GM18526 (cell line): ENCODE data around the gene TP53I11.

Experiments used
- POLR2A ChIP-seq: IDR thresholded peaks from 3 replicates; pipeline ENCODE4 v1.6.1; 2011; ENCODE audit not compliant: insufficient read length; ENCODE audit errors: extremely low read depth

Gene TP53I11

DNA sequence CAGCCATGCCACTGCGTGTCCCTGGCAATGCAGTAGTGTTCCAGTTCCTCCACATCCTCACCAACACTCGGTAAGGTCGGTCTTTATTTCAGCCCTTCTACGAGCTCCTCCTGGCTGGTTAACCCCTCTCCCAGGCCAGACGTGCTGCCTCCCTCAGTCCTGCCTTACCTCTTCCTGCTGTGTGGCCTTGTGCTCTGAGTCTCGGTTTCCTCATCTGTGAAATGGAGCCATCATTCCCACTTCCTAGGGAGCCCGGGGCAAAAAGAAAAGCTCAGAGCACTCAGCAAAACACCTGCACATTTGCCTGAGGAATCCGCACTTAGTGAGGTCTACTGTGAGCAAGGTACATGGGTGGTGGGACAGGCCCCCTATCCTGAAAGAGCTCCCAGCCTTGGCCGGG lies 9.8 kb downstream of the TP53I11 start:
- no peak for TF ChIP-seq POLR2A

DNA sequence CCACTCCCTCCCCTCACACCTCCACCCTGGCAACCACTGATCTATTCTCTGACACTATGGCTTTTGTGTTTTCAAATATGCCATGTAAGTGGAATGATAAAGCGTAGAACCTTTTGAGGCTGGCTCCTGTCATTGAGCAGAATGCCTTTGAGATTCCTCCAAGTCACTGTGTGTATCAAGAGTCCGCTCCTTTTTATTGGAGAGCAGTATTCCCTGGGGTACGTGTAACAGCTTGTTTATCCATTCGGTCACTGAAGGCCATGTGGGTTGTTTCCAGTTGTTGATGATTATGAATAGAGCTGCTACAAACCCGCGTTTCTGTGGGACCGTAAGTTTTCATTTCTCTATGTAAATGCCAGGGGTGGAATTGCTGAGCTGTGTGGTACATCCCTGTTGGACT lies 10.3 kb downstream of the TP53I11 start:
- TF ChIP-seq POLR2A = no peak

DNA sequence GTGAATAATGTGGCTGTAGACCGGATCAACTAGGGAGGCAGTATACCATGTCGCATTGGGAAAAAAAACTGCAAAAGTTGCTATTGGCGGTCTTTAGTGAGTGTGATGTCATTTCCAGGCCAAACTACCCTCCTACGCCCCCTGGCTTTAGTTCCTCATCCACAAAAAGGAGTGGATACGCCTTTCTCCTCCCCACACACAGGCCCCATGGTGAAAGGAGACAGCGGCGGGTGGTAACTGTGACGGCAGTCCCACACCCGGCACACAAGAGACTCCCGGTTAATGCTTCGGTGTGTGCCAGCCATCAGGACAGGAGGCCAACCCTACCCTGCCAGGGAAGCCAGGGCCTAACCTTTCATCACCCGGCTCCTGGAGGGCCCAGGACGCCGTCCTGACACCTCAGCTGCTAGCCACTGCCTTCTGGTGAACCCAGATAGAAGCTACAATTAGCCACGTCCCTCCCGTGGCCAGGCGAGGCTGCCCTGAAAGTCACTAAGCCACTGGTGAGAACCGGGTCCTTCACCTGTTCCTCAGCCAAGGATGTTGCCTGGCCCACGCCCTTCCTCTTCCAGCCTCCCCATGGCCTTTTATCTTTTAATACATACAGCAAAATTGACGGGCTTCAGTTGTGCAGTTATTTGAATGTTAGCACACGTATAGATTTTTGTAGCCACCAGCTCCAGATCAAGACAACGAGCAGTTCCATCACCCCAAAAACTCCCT lies 10.8 kb downstream of the TP53I11 start:
- TF ChIP-seq POLR2A = no peak

DNA sequence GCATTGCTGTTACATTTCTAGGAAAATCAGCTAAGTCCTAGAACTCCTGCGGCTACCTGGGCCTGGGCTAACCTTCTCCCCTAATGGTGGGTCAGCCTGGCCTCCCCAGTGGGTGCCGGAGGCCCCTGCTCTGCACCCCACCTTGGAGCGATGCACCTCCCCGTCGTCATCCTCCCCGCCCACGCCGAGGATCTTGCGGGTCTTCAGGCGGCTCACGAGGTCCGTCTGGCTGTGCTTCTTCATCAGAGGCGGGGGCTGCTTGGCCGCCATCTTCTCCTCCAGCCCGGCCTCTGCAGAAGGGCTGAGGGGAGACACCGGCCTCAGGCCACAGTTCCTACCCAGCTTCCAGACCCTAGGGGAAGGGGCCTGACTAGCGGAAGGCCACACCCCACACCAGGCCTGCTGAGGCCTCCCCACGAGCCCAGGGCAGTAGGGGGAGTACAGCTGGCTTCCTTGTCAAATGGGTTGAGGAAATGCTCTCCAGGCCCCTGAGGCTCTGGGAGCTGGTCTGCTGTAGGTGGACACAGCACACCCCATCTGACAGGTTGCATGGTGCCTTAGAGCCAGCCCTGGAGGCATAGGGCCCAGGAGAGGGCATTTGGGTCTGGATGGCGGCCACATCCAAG lies 12.5 kb downstream of the TP53I11 start:
- TF ChIP-seq POLR2A = no peak

DNA sequence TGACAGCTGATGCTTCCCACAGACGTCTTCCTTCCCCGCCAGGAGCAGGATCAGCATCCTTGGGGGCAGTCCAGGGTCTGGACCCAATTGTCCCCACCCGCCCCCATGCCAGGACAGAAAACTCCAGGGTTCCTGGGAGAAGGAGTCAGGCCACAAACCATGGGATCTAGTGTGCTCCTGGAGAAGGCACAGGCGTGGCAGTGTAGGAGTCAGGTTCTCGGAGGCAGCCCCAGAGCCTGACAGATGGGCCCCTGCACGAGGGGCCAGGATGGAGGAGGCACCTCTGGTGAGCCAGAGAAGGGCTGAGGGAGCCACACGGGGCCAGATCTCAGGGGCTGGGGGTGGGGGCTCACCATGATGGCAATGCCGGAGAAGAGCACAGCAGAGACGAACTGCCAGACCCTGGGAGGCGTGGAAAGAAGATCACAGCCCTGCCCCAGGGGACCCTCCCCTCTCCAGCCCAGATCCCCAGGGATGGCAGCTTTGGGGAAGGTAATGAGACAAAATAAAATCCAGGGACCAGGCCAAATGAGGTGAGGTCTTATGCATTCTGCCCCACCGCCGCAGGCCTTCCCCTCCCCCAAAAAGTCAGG lies 13.6 kb downstream of the TP53I11 start:
- no peak for TF ChIP-seq POLR2A

DNA sequence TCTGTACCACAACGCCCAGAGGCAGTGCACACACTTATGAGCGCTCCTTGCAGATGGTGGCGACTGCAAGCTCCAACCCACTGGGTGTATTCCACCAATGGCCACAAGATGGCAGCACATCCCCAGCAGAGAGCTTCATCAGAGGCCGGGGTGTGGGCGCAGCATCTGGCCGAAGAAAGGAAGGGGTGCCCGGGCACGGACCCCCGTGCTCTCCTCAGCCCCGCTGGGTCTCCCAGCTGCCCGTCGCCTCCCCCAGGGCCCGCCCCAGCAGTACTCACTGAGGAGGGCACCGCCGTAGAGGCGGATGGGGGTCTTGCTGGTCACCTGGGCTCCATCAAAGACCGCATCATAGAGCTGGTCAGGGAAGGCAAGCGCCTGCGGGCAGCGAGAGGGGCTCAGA lies 14.2 kb downstream of the TP53I11 start:
- no peak for TF ChIP-seq POLR2A

DNA sequence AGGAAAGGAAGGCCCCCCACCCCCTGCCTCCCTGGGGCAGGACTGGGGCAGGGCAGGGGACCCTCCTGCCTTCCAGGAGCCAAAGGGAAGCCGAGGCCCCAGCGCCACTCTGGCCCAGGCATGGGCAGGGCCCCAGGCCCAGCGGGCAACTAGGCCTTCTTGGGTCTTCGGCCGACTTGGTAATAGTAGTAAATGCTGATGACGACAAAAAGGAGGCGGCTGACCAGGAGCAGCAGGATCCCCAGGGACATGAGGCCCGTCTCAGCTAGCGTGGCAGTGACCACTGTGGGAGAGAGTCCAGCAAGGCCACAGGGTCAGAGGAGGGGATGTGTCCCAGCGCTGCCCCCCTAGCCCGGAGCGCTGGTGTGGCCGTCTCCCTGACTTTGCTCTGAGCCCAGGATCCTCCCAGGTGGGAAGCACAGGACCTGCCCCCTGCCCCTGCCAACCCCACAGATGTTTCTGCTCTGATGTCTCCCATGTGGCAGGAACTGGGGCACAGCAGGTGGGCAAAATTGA lies 15.9 kb downstream of the TP53I11 start:
- TF ChIP-seq POLR2A = no peak

DNA sequence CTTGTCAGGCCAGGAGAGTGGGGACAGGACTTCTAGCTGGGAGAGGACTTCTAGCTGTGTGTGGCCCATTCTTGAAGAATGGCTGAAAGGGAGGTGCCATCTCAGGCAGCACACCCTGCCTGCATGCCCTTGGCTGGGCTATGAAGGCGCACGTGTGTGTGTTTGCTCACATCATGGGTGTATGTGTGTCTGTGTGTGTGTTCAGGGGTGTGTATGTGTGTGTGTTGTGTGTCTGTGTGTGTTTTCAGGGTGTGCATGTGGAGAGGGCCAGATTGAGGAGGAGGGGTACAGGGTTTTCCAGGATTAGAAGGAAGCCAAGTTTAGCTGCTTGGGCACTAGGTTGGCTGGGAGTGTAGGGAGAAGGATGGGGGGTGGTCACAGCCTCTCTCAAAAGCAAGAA lies 16.6 kb downstream of the TP53I11 start:
- TF ChIP-seq POLR2A = no peak

DNA sequence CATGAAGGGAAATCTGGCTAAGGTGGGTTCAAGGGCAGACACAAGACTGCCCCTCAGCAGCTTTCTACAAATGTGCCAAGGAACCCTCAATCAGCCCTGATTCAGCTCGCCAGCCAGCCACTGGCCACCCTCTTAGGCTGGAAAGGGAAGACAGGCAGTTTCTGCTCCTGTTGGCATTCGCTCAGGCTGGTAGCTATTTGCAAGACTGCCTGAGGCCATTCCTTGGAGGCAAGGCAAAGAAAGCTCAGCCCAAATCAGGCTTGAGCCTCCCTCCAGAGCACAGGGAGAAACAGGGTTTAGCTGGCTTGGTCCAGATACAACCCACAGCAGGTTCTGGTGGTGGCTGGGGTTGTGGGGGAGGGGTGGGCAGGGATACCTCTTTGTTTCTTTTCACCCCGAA lies 19.2 kb downstream of the TP53I11 start:
- no peak for TF ChIP-seq POLR2A

DNA sequence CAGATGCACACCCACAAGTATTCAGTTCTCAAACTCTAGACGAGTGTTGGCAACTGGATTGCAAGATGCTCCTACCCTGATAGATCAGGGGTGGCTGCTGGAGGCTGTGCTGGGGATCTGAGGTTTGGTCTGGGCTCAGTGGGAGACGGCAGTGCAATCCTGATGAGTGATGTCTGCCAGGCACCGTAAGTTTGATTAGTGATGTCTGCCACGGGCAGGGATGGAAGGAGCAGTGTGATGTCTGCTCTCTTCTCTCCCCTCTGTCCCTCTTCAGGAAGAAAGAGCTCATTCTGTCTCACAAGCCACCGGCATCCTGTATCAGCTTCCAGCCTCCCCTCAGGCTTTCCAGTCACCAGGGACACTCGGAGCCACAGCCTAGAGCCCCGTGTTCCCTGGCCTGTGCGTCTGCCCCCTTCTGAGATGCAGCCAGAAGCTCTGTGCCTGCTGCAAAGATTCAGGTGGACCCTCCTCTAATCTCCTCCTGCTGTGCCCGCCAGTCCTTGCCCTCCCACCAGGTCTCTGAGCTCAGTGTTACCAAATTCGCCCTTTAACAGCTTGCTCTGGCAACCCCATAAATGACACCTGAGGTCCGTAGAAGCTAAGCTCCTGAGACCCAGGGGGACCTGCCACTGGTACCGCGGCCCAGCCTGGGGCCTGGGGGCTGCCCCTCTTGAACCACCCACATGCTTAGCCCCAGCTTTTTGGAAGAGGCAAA lies 19.9 kb downstream of the TP53I11 start:
- TF ChIP-seq POLR2A = no peak

DNA sequence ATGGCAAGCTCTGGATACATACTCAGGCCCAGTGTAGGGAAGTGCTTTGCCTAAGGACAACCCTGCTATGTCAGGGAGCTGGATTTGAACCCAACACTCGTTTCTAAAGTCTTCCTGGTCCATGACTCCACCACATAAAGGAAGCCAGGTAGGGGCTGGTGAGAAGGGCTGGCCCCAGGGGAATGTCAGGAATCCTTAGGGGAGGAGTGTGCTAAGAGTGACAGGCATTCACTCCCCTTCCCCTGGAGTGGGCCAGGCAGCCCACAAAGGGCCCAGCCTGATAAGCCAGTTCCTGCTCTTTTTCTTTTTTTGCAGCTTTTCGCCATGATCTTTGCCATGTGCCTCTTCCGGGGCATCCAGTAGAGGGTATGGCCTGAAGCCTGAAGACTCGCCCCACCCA lies 21.9 kb downstream of the TP53I11 start:
- TF ChIP-seq POLR2A = no peak

DNA sequence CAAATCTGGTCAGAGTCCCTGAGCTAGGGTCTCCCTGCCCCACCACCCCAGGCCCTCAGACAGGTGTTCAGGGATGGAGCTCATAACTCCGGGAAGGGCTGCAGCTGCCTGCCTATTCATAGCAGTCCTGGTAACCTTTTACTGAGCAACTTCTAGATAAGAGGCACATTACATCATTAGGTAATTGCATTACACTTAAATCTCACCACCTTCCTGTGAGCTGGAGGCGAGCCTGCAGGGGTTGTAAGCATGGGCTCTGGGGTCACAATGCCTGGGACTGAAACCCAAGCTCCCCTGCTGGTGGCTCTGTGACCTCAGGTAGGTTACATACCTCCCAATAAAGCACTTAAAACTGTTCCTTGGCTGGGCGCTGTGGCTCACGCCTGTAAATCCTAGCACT lies 22.5 kb downstream of the TP53I11 start:
- TF ChIP-seq POLR2A = no peak

DNA sequence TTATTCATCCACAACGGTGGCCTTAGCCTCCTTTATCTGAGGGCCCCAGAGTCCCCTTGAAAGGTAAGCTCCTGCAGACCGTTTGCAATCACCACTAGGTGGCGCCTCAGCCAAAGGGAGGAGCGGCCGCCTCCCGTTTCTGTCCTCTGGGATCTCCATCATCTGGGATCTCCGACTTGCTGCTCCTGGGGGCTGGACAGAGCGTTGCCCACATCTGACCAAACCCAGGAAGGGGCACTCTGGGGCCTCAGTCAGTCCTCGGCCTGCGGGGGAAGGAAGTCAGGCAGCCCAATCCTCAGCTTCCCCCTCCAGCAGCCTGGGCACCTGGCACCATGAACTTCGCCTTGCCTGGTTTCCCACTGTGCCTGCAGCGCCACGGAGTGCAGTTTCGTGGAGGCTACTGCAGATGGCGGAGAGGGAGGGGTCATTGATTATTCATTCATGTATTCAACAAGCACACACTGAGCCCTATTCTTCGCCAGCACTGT lies 23.5 kb downstream of the TP53I11 start:
- TF ChIP-seq POLR2A = no peak

DNA sequence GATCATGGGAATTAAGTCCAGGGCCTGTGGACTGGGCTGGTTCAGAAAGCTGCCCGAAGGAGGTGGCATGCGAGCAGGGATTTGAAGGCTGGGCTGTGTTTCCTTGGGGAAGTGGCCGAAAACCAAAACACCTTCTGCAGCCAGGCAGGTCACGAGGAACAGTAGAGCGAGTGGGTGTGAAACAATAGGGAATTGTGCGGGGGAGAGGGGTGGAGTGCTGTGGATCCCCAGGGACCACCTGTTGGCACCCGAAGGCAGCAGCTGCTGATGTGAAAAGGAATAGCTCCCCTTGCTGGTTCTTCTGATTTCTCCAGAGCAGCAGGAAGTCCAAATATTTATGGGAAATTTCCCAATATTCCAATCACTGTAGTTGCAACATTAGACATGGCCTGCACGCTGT lies 24.6 kb downstream of the TP53I11 start:
- no peak for TF ChIP-seq POLR2A

DNA sequence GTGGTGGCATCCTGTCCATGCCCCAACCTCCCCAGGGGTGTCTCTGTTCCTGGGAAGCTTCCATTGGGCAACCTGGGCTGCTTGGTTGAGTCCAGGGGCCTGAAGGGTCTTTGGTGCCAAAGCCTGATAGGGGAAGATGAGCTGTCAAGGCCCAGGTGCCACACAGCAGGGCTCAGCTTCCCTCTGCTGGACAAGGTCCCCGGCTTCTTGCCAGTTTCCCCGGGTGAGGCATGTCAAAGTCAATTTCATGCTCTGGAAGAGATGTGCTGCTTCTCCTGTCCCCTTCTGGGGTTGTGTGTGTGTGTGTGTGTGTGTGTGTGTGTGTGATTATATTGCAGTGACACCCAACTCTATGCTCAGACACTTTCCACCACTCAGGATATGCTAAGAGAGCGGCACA lies 26.9 kb downstream of the TP53I11 start:
- TF ChIP-seq POLR2A = no peak

DNA sequence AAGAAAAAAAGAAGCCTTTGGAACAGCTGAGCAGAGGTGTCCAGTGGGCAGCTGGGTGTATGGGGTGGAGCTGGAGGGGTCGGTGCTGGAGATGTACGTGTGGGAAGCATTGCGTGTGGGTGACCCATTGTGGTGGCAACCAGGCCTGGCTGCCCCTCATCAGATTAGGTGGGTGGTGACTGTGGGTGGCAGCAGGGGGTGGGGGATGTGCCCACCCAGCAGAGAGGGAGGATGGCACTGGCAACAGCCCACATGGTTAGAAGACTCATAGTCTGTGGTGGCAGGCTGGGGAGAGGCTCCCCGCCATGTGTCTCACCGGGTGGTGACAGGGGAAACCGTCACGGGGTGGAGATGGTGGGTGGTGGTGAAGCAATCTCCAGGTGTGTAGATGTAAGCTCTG lies 27.6 kb downstream of the TP53I11 start:
- no peak for TF ChIP-seq POLR2A
